ENCODE results near the gene KCNIP1. TPM values are rescaled to one million over a fixed set of nuclear protein-coding genes. Genes with fewer than 3 reads are reported as not detected.

KCNIP1 gene
- total and polyA plus RNA-seq, 9 of the 15 experiments (the other 6 are each of a cell fraction or from before 2014, with no cell fraction given) = not detected

DNA sequence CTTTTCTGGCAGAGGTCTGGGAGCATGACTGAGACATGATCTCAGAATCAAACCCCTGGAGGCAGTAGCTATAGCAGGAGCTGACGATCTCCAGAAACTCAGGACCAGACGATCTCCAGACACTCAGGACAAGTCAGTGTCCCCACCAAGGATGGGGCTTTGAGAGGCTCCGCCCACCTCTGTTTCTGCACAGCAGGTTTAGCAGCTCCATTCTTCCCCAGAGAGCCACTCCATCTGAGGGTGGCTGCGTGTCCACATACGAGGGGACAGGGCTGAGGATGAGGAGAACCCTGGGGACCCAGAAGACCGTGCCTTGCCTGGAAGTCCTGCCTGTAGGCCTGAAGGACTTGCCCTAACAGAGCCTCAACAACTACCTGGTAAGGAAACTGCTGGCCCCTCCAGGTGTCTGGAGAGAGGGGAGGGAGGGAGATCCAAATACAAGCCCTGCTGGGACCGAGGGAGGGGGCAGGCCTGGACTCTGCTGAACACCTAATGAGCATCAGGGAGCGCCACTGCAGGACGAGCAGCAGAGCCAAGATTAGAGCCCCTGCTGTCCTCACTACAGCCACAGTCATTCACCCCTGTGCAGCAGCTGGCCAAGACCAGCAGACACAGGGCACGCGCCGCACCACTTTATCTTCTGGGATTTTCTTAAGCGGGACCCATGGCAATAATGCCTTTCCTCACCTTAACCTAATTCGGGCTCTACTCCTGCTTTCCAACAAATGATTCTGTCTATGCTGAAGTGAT is 279.9 kb downstream of the KCNIP1 start, which contains the start of gene GABRP:
Gene GABRP, plus strand, starts transcription at position 228 of the 750 bp plus-strand sequence. CDS start 4,891 bp downstream, outside the sequence.
- no peak for TF ChIP-seq TAL1 (IDR thresholded peaks at IDR 0.05)
- no peak for TF ChIP-seq PCBP1 (IDR thresholded peaks at IDR 0.05; ENCODE audit: low read depth, low read length, poor library complexity, severe bottlenecking)
- TF ChIP-seq E2F6 (IDR thresholded peaks at IDR 0.05; ENCODE audit: borderline replicate concordance in 1 of 2, extremely low read depth in 1 of 2, insufficient read depth in 1 of 2, insufficient read length in 1 of 2, low read depth in 1 of 2, low read length in 1 of 2, poor library complexity in 1 of 2, severe bottlenecking in 1 of 2) = no peak
- no peak for TF ChIP-seq ZNF764 (CRISPR knock-in tag; IDR thresholded peaks at IDR 0.05; ENCODE audit: low read depth)
- no peak for TF ChIP-seq RBM25 (IDR thresholded peaks at IDR 0.05; ENCODE audit: low read depth, low read length, severe bottlenecking)
- TF ChIP-seq YY1 (IDR thresholded peaks at IDR 0.05; ENCODE audit: borderline replicate concordance in 1 of 3, control insufficient read depth in 1 of 3, extremely low read depth in 1 of 3, insufficient read depth in 3 of 3, insufficient read length in 1 of 3, insufficient replicate concordance in 2 of 3, low read depth in 1 of 3, low read length in 2 of 3) = no peak
- TF ChIP-seq, protein P1, sequence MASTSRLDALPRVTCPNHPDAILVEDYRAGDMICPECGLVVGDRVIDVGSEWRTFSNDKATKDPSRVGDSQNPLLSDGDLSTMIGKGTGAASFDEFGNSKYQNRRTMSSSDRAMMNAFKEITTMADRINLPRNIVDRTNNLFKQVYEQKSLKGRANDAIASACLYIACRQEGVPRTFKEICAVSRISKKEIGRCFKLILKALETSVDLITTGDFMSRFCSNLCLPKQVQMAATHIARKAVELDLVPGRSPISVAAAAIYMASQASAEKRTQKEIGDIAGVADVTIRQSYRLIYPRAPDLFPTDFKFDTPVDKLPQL (IDR thresholded peaks at IDR 0.05; ENCODE audit: extremely low read depth, insufficient read length) = no peak
- no peak for TF ChIP-seq KAT7 (CRISPR knock-in tag; IDR thresholded peaks at IDR 0.05; ENCODE audit: borderline replicate concordance)
- Histone ChIP-seq H3K36me3 (ENCODE audit: control insufficient read depth, insufficient read depth, low read length) (no peaks in the 10 kb centered on the region), H3K4me2 (ENCODE audit: insufficient read depth, low read length) (no peak within 1 kb of the TSS), H3K79me2 (ENCODE audit: control insufficient read depth, insufficient read depth, low read length) (no peaks in the 10 kb centered on the region), H3K9me1 (ENCODE audit: control insufficient read depth, insufficient read depth, low read length) (peaks cover 3% of the 10 kb centered on the region), H3K27me3 (ENCODE audit: control insufficient read depth in 2 of 2, insufficient read depth in 2 of 2, low read length in 2 of 2) (no peaks in the 10 kb centered on the region), H3K9ac (ENCODE audit: insufficient read depth in 1 of 2, low read depth in 2 of 2, low read length in 2 of 2) (no peak within 1 kb of the TSS), H4K20me1 (replicated peaks; ENCODE audit: control insufficient read depth, insufficient read depth, low read length) (no peaks in the 10 kb centered on the region; the same call in 1 of the 2 replicates), H3K27ac (ENCODE audit: extremely low read depth, low read depth, low read length) (no peak within 1 kb of the TSS), H2AFZ (ENCODE audit: low read depth, low read length) (no peak within 1 kb of the TSS), H3K9me3 (replicated peaks; ENCODE audit: control insufficient read depth, insufficient read depth, low read depth, low read length) (no peaks in the 10 kb centered on the region), H3K4me1 (replicated peaks in 1 of 2; ENCODE audit: control insufficient read depth in 2 of 2, insufficient read depth in 2 of 2, low read length in 2 of 2) (no peaks in the 10 kb centered on the region), H3K4me3 (no peak within 1 kb of the TSS)
- 2% methylated on average over 13 of the region's 14 CpGs for WGBS (ENCODE audit: insufficient coverage, low coverage, missing lambda C conversion rate)
- ATAC-seq = no peak
- in situ Hi-C loops (cut with MboI) (no loop called here), intact Hi-C loops (cut with micrococcal nuclease) (no loop called here)
- POLR2A ChIA-PET = interaction anchor here (0.6 kb wide), 1 partner anchor 60 kb away, joined by 3 read pairs; no protein-coding TSS in a partner anchor
- DNase-seq (ENCODE audit: extremely low read depth in 1 of 4, low spot score in 3 of 4) = no peak
- CTCF ChIA-PET (ENCODE audit: low intra/inter-chr PET ratio) = no interaction called here
- no peak for FAIRE-seq
- BruUV-seq (replicated peaks) = no TSS peak
